ENCODE results near the gene AGBL4. TPM values are rescaled to one million over a fixed set of nuclear protein-coding genes. Genes with fewer than 3 reads are reported as not detected.

AGBL4 gene
- total and polyA plus RNA-seq, 2 of the 4 experiments (the other 2 are of a cell fraction) = not detected

DNA sequence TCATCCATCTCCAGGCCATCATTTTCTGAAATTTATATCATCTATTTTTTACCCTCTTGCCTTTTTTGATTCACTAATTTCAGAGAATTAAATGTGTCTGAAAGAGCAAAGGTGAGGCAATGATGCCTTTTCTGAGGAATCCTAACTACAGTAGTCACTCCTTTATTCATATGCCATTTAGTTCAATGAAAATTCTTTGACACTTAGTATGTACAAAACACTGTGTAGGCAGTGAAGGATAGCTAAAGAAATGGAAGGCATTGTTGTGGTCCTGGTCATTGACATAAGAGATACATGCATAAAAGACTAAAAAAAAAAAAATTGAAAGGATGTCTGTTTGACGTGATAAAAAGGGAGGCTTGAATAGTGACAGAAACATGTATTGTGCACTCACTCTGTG is 1075.2 kb downstream of the AGBL4 start:
- Histone ChIP-seq H3K79me1 (ENCODE audit: low read depth in 1 of 2, low read length in 2 of 2) (no peaks in the 10 kb centered on the region), H3K4me1 (ENCODE audit: control insufficient read depth, insufficient read depth, low read length) (no peaks in the 10 kb centered on the region), H3K36me3 (ENCODE audit: control insufficient read depth, insufficient read depth, low read length) (no peaks in the 10 kb centered on the region), H3K56ac (ENCODE audit: extremely low read depth, insufficient read depth, low read length) (no peak overlapping the region), H3K4me2 (ENCODE audit: low read depth, low read length) (no peak overlapping the region), H2AK9ac (replicated peaks; ENCODE audit: low read depth, low read length, poor library complexity) (no peak overlapping the region), H2AFZ (replicated peaks; ENCODE audit: low read length, poor library complexity) (no peak overlapping the region), H2BK120ac (ENCODE audit: low read depth, low read length) (no peak overlapping the region), H3K14ac (replicated peaks; ENCODE audit: low read depth, low read length) (no peak overlapping the region), H4K91ac (ENCODE audit: insufficient read depth, low read depth, low read length) (no peak overlapping the region), H3K27me3 (ENCODE audit: control insufficient read depth, insufficient read depth, low read length) (no peaks in the 10 kb centered on the region), H3K4ac (ENCODE audit: low read depth, low read length) (no peak overlapping the region), H4K8ac (ENCODE audit: low read depth in 2 of 2, low read length in 2 of 2) (no peak overlapping the region), H3K9me1 (ENCODE audit: insufficient read depth, low read length) (no peaks in the 10 kb centered on the region), H2AK5ac (ENCODE audit: low read depth, low read length) (no peak overlapping the region), H3K9ac (ENCODE audit: low read depth, low read length) (no peak overlapping the region), H2BK20ac (ENCODE audit: low read depth, low read length) (no peak overlapping the region), H4K5ac (ENCODE audit: low read depth, low read length) (no peak overlapping the region), H2BK5ac (ENCODE audit: low read depth, low read length, poor library complexity, severe bottlenecking) (no peak overlapping the region), H3K9me3 (ENCODE audit: control insufficient read depth, insufficient read depth, low read length) (peaks cover 21% of the 10 kb centered on the region), H2BK15ac (ENCODE audit: low read depth, low read length) (no peak overlapping the region), H4K20me1 (ENCODE audit: insufficient read depth, low read length) (no peaks in the 10 kb centered on the region), H3K23ac (ENCODE audit: low read depth, low read length) (no peak overlapping the region), H3K4me3 (ENCODE audit: insufficient read depth, low read depth, low read length) (no peak overlapping the region), H3K27ac (ENCODE audit: insufficient read depth, low read length) (no peak overlapping the region), H3K18ac (ENCODE audit: low read depth, low read length) (no peak overlapping the region)
- no peak for ATAC-seq (ENCODE audit: low read depth)
- ChIA-PET POLR2A (ENCODE audit: unreplicated experiment) (no interaction called here), CTCF (no interaction called here)
- dilution Hi-C loops (cut with HindIII; ENCODE audit: low sequenced_read_pairs, unreplicated experiment) = no loop called here
- TF ChIP-seq ELK1 (IDR thresholded peaks at IDR 0.05; ENCODE audit: borderline replicate concordance, low read depth, low read length) (no peak), MXI1 (IDR thresholded peaks at IDR 0.05; ENCODE audit: borderline replicate concordance, low read depth, low read length) (no peak)
- in situ Hi-C loops (cut with MboI; ENCODE audit: low sequenced_read_pairs) = no loop called here
- no CpG with 5 or more reads among the region's 1 CpG for WGBS, 2 experiments (ENCODE audit: extremely low coverage in 2 of 2, insufficient read length in 1 of 2)
- no TSS peak for BruUV-seq (replicated peaks)
- intact Hi-C loops (cut with micrococcal nuclease) = no loop called here
- no peak for DNase-seq
